ENCODE results near the gene SIN3A.

DNA sequence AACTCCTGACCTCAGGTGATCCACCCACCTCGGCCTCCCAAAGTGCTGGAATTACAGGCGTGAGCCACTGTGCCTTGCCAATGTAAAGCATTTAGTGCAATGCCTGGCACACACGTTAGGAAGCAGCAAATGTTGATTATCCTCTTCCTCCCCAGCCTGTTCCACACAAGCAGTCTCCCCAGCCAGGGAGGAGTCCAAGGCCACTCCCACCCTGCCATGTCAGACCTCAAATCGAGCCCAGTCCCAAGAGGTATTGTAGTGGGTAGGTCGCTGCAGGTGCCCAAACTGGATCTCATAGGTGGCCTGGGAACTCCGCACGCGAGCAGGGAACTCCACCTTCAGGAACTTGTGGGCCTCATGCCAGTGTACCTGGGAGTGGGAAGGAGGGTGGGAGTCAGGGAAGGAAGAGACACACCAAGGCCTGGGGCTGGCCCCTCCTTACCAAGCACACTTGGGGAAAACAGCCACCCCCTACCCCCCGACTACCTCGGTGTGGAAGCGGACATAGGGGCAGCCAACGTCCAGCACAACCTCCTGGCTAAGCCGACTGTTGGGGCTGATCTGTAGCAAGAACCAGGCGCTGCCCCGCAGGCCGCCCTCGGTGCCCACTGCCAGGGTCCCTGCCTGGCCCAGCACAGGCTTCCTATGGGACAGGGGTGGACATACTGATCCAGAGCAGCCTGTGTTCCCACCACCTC lies 93.4 kb downstream of the SIN3A start:
- TF ChIP-seq, protein P1, sequence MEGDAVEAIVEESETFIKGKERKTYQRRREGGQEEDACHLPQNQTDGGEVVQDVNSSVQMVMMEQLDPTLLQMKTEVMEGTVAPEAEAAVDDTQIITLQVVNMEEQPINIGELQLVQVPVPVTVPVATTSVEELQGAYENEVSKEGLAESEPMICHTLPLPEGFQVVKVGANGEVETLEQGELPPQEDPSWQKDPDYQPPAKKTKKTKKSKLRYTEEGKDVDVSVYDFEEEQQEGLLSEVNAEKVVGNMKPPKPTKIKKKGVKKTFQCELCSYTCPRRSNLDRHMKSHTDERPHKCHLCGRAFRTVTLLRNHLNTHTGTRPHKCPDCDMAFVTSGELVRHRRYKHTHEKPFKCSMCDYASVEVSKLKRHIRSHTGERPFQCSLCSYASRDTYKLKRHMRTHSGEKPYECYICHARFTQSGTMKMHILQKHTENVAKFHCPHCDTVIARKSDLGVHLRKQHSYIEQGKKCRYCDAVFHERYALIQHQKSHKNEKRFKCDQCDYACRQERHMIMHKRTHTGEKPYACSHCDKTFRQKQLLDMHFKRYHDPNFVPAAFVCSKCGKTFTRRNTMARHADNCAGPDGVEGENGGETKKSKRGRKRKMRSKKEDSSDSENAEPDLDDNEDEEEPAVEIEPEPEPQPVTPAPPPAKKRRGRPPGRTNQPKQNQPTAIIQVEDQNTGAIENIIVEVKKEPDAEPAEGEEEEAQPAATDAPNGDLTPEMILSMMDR (IDR thresholded peaks at IDR 0.05) = no peak
- TF ChIP-seq EZH2phosphoT487 (IDR thresholded peaks at IDR 0.05) = no peak
